WI38 (cell line): Measurements from ENCODE around the gene FOXN1.

Source experiments
- H3K4me3 ChIP-seq: 2 replicates; pipeline ENCODE4 v1.5.1; 2011; ENCODE audit warnings: low read depth, mild to moderate bottlenecking, control low read depth, low read length
- TF ChIP-seq, protein P1 (sequence below): IDR thresholded peaks from 2 replicates; pipeline ENCODE4 v1.5.1; 2012; ENCODE audit warnings: low read depth, mild to moderate bottlenecking, control low read depth, low read length

FOXN1 gene

DNA sequence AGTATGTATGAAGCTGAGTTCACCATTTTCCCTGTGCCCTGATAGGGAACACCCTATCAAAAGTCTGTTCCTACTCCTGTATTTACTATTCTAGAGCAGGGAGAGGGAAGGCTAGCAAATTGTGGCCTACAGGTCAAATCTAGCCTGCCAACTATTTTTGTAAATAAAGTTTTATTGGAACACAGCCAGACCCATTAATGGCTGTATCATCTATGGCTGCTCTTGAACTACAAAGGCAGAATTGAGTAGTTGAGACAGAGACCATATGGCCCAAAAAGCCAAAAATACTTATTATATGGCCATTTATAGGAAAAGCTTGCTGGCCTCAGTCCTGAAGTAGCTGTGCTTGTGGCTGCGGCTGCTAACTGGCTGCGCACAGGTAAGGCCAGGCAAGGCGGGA, 74.8 kb downstream of the FOXN1 start:
- TF ChIP-seq, protein P1, sequence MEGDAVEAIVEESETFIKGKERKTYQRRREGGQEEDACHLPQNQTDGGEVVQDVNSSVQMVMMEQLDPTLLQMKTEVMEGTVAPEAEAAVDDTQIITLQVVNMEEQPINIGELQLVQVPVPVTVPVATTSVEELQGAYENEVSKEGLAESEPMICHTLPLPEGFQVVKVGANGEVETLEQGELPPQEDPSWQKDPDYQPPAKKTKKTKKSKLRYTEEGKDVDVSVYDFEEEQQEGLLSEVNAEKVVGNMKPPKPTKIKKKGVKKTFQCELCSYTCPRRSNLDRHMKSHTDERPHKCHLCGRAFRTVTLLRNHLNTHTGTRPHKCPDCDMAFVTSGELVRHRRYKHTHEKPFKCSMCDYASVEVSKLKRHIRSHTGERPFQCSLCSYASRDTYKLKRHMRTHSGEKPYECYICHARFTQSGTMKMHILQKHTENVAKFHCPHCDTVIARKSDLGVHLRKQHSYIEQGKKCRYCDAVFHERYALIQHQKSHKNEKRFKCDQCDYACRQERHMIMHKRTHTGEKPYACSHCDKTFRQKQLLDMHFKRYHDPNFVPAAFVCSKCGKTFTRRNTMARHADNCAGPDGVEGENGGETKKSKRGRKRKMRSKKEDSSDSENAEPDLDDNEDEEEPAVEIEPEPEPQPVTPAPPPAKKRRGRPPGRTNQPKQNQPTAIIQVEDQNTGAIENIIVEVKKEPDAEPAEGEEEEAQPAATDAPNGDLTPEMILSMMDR, result no peak
- no peak overlapping the region for H3K4me3 ChIP-seq

DNA sequence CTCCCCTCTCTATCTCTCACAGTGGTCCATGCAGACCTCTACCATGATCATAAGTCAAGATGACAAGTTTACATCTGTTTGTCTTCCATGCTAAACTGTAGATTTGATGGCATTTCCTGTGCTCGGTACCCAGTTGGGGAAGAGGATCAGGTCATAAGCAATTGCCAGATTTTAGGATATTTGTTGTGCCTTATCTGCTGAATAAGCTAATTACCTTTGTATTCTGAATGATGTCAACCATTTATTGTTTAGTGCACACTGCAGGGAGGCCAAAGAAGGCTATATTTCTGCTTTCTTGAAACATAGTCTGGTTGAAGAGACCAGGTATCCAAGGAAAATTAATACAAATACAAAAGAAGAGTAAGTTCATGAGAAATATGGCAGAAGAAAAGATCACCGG, 76.4 kb downstream of the FOXN1 start:
- TF ChIP-seq, protein P1, result no peak
- no peak overlapping the region for H3K4me3 ChIP-seq

DNA sequence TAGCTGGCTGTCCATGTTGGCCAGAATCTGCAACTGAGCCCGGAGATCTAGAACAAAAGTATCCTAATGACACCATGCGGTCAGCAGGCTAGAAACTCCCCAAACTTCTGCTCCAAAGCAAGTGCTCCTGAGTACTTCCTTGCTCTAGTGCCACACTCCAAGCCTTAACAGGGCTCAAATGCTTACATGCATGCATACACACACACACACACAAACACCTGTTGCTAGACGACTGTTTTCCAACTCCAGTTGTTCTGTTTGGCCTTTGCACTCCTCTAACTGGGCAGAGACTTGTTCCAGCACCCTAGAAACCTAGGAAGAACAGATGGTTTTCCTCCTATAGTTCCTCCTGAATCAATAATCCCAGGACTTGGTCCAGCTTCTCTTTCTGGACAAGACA, 78.3 kb downstream of the FOXN1 start:
- TF ChIP-seq, protein P1, result no peak
- no peak overlapping the region for H3K4me3 ChIP-seq

GRCh38 chr17:28585851-28586250, 79.7 kb downstream of the FOXN1 start:
- H3K4me3 ChIP-seq, result no peak overlapping the region
- TF ChIP-seq, protein P1, result no peak
